Fibroblast of skin of right quadriceps (primary cell): ENCODE results near the gene TATDN2.
"Not testable (repeated sequence)": the region's sequence is repeated elsewhere in the genome, so short reads cannot be mapped to it uniquely, and the experiment has no call there.

Experiments
- DNase-seq: peaks from one replicate; pipeline ENCODE4 v3.0.0-alpha.2; 2013

TATDN2 gene

DNA sequence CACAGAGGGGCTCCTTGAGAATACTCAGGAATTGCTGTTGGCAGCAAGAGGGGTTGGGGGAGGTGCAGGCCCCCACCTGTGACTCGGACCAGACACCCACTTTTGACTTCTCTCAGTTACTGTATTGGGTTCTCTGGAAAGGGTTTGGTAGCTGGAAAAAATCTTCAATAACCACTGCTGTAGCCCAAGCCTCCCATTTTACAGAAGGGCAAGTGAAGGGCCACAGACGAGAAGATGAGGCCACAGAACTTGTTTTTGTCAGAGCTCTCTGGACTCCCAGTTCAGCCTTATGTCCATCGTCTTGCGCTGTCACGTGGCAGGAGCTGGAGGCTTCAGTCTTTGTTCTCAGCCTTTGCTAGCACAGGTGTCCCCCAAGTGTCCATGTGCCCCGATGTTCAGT, 12.7 kb upstream of the TATDN2 start:
- DNase-seq: no peak

GRCh38 chr3:10238345-10239183, 9.7 kb upstream of the TATDN2 start:
- DNase-seq: no peak

GRCh38 chr3:10240799-10241198, 7.5 kb upstream of the TATDN2 start:
- no peak for DNase-seq

- peak; percentile 83 for DNase-seq
Observed at GRCh38 chr3:10242182-10243065, 5.8 kb upstream of the TATDN2 start.

DNA sequence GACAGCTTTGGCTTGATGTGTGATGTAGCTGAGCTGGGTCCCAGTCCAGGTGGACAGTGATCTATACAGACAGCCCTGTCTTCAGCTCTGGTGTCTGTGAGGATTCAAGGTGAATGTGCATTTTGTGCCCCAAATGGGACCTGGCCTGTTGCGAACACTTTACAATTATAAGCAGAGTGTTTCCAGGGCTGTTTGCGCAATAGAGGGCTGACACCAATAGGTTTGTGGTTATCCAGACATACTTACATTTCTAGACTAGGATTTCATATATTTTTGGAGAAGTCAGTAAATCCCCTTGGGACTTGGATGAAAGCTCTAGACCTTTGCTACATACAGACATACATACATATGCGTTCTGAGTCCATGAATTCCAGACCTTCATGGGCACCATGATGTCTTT, 4.2 kb upstream of the TATDN2 start:
- peak; percentile 65 for DNase-seq

- DNase-seq: no peak
Observed at GRCh38 chr3:10245081-10245712, 3.1 kb upstream of the TATDN2 start.

DNA sequence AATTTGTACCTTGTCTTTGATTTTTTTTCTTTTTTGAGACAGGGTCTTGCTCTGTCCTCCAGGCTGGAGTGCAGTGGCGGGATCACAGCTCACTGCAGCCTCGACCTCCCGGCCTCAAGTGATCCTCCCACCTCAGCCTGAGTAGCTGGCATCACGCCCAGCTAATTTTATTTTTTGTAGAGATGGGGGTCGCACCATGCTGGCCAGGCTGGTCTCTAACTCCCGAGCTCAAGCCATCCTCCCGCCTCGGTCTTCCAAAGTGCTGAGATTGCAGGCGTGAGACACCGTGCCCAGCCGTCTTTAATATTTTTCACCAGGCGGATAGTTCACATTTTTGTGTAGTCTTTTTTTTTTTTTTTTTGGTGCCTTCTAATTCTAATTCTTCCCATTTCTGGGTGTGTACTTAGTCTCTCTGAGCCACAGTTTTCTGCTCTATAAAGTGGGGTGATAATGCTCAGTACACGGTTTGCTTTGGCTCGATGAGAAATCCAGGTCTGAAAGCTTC, 528 bp upstream of the TATDN2 start:
- DNase-seq: no peak

- no peak for DNase-seq
Observed at GRCh38 chr3:10248984-10249748, 907 bp downstream of the TATDN2 start.

DNA sequence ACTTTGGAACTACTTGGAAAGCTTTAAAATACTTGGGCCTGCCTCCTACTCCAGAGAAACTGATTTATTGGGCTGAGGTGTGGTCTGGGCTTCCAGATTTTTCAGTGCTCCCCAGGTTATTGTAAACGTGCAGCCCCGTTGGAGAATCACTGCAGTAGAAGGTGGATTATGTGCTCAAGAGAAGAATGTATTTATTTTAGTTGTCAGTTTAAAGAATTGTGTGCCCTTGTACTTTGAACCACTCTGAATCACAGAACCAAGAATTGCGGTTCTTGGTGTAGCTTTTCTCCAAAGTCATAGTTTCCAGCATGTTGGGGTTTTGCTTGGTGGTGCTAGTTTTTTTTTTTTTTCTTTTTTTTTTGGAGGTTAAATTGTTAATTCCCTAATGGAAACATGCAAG, 1.6 kb downstream of the TATDN2 start:
- no peak for DNase-seq

DNA sequence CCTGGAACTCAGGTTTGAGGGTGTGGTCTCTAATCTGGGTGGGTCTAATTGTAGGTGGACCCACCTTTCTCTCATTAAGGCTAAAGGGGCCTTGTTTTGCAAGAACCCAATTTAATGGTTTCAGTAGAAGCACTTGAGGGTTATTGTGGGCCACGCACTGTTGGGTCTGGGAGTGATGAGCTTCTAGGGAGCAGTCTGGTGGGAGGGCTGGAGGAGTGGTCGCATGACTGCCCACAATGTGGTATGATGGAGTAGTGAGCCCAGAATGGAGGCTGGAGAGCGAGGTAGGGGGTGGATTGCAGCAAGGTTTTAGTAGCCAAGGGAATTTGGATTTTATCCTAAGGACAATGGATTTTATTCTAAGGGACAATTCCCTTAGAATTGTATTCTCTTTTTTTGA, 2.7 kb downstream of the TATDN2 start:
- DNase-seq: no peak

GRCh38 chr3:10253731-10254130, 5.5 kb downstream of the TATDN2 start:
- no peak for DNase-seq

DNA sequence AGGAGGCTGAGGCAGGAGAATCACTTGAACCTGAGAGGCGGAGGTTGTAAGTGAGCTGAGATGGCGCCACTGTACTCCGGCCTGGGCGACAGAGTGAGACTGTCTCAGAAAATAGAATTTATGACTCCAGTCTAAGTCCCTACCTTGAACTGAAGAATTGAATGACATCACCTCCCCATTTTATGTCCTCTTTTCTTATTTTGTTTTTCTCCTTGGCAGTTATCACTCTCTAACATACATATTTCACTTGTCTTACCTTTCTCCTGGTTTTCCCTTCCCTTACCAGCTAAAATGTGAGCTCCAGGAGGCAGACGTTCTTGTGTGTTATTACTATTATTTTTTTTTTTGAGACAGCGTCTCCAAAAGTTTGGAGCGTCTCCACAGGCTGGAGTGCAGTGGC, 7.6 kb downstream of the TATDN2 start:
- no peak for DNase-seq

GRCh38 chr3:10259036-10259435, 10.8 kb downstream of the TATDN2 start:
- no peak for DNase-seq

DNA sequence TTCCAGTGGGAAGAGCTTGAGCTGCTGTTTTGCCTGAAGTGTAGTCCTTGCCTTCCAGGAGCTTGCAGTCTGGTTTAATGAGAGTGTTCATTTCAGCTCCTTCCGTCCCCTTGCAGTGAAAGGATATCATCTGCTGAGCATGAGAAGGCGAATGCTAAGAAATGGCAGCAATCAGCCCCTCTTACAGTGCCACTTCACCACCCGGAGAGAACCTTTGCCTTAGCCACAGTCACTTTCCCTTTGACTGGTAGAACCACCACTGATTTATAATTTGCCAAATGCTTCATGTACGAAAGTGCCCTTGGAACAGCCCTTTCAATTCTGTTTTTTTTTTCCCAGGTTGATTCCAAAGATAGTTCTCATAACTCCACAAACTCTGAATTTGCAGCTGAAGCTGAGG, 11.5 kb downstream of the TATDN2 start:
- DNase-seq: no peak

- DNase-seq: no peak
Observed at GRCh38 chr3:10260211-10260701, 12.0 kb downstream of the TATDN2 start.

- no peak for DNase-seq
Observed at GRCh38 chr3:10262027-10262426, 13.8 kb downstream of the TATDN2 start.

- DNase-seq: peak; percentile 34
Observed at GRCh38 chr3:10263646-10264363, 15.5 kb downstream of the TATDN2 start.

GRCh38 chr3:10265833-10266232, 17.6 kb downstream of the TATDN2 start:
- DNase-seq: no peak

DNA sequence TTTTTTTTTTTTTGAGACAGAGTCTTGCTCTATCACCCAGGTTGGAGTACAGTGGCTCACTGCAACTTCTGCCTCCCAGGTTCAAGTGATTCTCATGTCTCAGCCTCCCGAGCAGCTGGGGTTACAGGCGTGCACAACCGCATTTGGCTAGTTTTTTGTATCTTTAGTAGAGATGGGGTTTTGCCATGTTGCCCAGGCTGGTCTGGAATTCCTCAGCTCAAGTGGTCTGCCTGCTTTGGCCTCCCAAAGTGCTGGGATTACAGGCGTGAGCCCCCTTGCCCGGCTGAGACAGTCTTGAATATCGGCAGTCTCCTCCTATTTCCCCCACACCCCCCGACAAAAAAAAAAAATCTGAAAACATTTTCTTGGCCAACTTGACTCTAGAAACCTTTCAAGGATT, 18.7 kb downstream of the TATDN2 start:
- not testable (repeated sequence) for DNase-seq

DNA sequence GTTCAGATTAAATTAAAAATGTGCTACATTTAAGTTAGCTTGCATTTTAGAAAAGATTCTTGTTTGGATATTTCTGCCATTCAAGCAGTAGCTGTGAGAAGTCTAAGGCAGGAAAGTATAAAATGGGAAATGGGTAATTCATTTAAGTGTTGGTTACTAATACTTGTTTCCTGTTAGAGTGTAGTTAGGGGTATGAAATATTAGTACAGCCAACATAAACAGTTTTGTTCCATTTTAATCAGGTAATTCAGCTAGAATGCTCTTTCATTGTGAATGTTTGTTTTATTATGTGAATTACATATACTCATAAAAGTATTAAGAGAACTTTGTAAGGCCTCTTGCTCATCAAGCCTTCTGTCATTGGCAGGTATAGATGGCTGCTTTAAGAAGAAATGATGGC, 19.9 kb downstream of the TATDN2 start:
- no peak for DNase-seq

- no peak for DNase-seq
Observed at GRCh38 chr3:10268930-10269329, 20.7 kb downstream of the TATDN2 start.

GRCh38 chr3:10269443-10269842, 21.2 kb downstream of the TATDN2 start:
- no peak for DNase-seq
